Caki2 (cell line): ENCODE data around the gene TECPR2. TPM values are rescaled to one million over a fixed set of nuclear protein-coding genes. Genes with fewer than 3 reads are reported as not detected.

Source experiments
- DNase-seq: peaks from one replicate; pipeline ENCODE4 v3.0.0-alpha.2; 2015; ENCODE audit warnings: low read depth
- in situ Hi-C: cut with HindIII; loops from 2 replicates; pipeline ENCODE4 v1.10.0; 2016; ENCODE audit warnings: low sequenced_read_pairs, low pct_unique_long_range_greater_than_20kb, mixed read lengths
- total RNA-seq: library from RNA; depleted of rRNA; stranded (reverse); fragments of >200 nt; shearing (Covaris generic); gene quantifications from 2 replicates; pipeline ENCODE4 v1.2.3, GENCODE V29; 2014; ENCODE audit warnings: low replicate concordance

Gene TECPR2
- total RNA-seq, 1 experiment from 2014 or later, result 2.0 TPM

GRCh38 chr14:102479777-102480176 is 117.0 kb downstream of the TECPR2 start:
- DNase-seq, result no peak
- in situ Hi-C loops, result no loop called here

DNA sequence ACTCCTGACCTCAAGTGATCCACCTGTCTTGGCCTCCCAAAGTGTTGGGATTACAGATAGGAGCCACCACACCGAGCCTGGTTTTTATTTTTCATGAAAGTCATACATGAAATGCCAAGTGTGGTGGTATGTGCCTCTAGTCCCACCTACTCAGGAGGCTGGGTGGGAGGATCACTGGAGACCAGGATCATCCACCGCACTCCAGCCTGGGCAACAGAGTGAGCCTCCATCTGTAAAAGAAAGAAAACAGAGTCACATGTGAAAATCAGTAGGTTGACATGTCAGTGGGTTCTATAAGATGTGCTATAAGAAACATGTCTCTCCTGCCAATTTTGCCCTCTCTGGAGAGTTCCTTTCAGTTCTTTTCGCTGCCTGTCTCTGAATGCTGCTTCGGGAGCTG is 118.6 kb downstream of the TECPR2 start:
- in situ Hi-C loops, result no loop called here
- no peak for DNase-seq

DNA sequence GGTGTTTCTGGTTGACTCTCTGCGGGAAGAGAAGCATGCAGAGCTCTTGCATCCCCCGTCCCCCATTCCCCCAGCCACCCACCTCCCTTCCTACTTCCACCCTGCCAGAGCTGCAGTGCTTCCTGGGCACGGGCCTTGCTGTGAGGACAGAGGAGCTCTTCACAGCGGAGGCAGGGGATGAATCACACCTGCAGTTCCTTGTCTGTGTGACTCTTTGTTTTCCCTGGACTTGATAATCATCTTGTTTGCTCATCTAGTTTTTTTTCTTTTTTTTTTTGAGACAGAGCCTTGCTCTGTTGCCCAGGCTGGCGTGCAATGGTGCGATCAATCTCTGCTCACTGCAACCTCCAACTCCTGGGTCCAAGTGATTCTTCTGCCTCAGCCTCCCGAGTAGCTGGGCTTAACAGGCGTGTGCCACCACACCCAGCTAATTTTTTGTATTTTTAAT is 119.1 kb downstream of the TECPR2 start:
- peak; percentile 28 for DNase-seq

DNA sequence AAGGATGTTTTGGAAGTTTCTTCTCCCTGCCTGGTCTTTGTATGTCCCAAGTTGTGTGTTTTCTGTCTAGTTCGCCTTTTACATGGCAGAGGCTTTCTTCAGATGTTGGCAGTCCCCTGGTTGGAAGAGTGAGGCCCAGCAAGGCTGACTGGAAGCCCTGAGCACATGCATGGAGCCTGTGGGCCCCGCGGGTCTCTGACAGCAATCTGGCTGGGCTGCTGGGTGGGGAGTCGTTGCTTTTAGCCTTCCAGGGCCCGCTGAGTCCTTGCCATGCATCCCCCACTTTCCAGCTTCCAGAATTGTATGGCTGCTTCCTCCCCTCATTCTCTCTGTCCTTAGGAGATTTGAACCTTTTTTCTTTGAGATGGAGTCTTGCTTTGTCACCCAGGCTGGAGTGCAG is 121.6 kb downstream of the TECPR2 start:
- in situ Hi-C loops, result no loop called here
- DNase-seq, result no peak

More for the DNA sequence above, 119.1 kb downstream of the TECPR2 start:
- in situ Hi-C loops, result no loop called here

- in situ Hi-C loops, result no loop called here
- DNase-seq, result no peak
These were observed 123.2 kb downstream of the TECPR2 start for GRCh38 chr14:102485693-102486512.

- in situ Hi-C loops, result no loop called here
These were observed 123.9 kb downstream of the TECPR2 start for GRCh38 chr14:102486513-102487203.

DNA sequence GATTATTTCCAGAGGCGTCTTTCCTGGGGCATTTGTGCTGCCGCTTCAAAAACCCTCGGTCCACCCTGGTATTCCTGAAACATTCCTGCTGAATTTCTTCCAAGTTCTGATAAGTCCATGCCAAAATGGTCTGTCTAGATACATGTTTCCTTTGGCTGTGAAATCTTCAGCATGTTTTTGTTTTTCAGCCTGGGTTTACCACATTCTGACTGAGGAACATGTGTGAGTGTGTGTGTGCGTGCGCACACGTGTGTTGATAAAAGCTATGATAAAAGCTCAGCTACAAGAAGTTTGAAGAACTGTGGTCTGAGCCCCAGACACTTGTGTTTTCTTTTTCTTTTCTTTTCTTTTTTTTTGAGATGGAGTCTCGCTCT is 124.5 kb downstream of the TECPR2 start:
- DNase-seq, result no peak
- in situ Hi-C loops, result no loop called here

More at GRCh38 chr14:102486513-102487203, 123.9 kb downstream of the TECPR2 start:
- no peak for DNase-seq

- in situ Hi-C loops, result no loop called here
- no peak for DNase-seq
These were observed 127.7 kb downstream of the TECPR2 start for GRCh38 chr14:102490456-102490855.

DNA sequence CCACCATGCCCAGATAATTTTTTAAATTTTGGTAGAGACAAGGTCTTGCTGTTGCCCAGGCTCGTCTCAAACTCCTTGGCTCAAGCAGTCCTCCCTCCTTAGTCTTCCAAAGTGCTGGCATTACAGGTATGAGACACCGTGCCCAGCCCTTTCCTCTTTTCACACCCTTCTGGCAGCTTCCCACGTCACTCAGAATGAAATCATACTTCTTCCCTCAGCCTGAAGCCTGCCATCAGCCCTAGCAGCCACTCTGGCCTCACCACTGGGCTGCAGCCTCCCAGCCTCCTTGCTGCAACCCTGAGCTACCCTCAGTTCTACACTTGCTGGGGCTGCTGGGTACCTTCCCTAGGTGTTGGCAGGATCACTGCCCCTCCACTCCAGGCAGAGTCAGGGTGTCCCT is 128.6 kb downstream of the TECPR2 start:
- in situ Hi-C loops, result no loop called here
- DNase-seq, result no peak

DNA sequence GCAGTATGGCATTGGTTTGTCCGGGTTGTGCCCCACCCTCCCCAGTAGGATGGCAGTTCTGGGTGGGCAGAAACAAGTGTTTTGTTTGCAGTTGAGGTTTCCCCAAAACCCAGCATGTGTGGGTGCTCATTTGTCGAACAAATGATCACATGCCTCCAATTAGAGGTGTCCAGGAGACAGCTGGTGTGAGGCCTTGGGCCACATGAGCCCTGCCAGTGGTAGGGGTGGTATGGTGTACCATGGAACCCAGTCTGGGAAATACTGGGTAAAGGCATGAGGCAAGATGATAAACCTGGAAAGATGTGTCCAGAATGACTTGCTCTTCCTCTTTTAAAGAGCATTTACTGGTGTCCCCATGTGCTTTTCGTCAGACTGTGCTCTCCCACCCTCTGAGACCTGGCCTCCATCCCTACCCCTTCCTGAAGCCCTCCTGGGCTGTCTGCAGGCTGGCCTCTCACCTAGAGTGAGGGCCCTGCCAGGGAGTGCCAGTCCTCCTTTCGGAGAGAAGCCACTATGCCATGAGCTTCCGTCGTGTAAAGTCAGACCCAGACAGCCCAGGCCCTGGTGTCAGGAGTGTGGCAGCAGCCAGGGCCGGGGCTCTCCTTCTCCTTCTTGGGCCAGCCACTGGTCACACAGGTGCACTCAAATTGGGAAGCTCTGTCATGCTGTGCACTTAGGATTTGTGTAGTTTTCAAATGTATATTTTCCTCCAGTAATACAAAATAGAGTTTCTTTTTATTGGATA is 129.2 kb downstream of the TECPR2 start:
- in situ Hi-C loops, result no loop called here
- no peak for DNase-seq

GRCh38 chr14:102492531-102492910 is 129.8 kb downstream of the TECPR2 start:
- DNase-seq, result no peak
- in situ Hi-C loops, result no loop called here

DNA sequence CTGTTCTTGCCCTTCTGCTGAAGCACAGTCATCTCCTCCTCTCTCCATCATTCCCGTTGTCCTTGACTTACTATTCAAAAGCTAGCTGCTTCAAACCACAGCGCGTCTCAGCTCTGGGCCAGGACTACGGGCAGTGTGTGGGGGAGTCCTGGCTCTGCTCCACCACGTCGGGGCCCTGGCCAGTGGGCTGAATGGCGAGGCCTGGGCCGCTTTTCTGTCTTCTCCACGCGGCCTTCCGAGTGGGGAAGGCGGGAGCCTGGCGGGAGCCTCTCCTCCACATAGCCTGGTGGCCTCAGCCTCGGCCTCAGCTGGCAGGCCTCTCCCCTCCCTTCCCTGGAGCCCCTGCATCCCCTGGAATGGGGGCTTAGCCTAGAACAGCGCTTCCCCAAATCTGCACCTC is 130.4 kb downstream of the TECPR2 start:
- in situ Hi-C loops, result no loop called here
- no peak for DNase-seq

GRCh38 chr14:102493585-102493984 is 130.8 kb downstream of the TECPR2 start:
- no peak for DNase-seq
- in situ Hi-C loops, result no loop called here

GRCh38 chr14:102495491-102496330 is 133.0 kb downstream of the TECPR2 start:
- in situ Hi-C loops, result no loop called here
- no peak for DNase-seq

DNA sequence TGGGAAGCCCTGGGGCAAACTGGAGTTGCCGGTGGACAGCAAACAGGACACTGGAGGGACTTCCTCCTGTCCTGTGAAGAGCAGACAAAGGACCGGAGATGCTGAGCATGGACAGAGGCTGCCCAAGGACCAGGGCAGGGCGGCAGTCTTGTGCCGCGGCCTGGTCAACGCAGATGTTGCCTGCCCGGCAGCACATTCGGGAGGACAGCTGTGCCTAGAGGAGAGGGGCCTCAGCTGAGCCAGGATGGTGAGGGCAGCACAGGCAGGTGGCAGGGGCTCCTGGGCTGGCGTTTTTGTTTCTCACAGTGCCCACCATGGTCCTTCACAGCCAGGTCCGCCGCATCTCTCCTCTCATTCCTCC is 133.6 kb downstream of the TECPR2 start:
- DNase-seq, result no peak
- in situ Hi-C loops, result no loop called here

GRCh38 chr14:102496958-102497744 is 134.4 kb downstream of the TECPR2 start:
- no peak for DNase-seq
- in situ Hi-C loops, result no loop called here

DNA sequence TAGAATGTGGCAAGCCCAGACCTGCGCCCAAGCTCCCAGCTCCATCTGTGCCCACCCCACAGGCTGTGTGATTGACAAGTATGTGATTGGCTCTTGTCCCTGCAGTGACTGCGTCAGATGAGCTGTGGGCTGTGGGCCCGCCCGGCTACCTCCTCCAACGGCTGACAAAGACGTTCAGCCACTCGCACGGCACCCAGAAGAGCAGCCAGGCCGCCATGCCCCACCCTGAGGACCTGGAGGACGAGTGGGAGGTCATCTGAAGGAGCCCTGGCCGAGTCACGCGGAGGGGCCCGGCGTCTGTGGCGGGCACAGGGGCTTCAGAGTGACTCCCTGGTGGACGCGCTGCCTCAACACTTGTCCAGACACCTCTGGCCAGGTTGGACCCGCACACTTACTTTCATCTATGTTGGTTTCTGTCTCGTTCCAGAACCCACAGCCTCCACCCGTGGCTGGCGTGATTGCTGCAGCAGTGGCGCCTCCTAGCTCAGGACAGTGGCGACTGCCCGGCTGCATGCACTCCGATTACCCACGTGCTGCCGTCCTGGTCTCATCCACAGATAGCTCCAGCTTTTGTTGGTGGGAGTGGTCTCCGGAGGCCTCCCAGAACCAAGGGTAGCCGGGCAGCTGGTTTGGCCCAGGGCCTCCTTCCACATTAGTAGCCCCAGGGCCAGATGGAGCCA is 135.4 kb downstream of the TECPR2 start:
- DNase-seq, result no peak

More for the DNA sequence above, 135.4 kb downstream of the TECPR2 start:
- in situ Hi-C loops, result no loop called here
